Mesodermal cell (in vitro differentiated cells): Measurements from ENCODE around the gene PRAMEF33. TPM values are rescaled to one million over a fixed set of nuclear protein-coding genes. Genes with fewer than 3 reads are reported as not detected.
"Not testable (repeated sequence)": the region's sequence is repeated elsewhere in the genome, so short reads cannot be mapped to it uniquely, and the experiment has no call there.

Experiments used
- H3K27ac ChIP-seq: 2 replicates; pipeline ENCODE4 v1.7.0; 2013; ENCODE audit warnings: mild to moderate bottlenecking, low read depth, low read length, moderate library complexity; ENCODE audit not compliant: severe bottlenecking
- H3K36me3 ChIP-seq: 2 replicates; pipeline ENCODE4 v1.7.1; 2013; ENCODE audit warnings: mild to moderate bottlenecking, low read length, moderate library complexity; ENCODE audit not compliant: control insufficient read depth, insufficient read depth
- H3K4me1 ChIP-seq: one replicate; pipeline ENCODE4 v1.7.1; 2013; ENCODE audit warnings: mild to moderate bottlenecking, low read length; ENCODE audit not compliant: insufficient read depth, control insufficient read depth, poor library complexity, severe bottlenecking
- H3K4me3 ChIP-seq: 2 replicates; pipeline ENCODE4 v1.7.0; 2013; ENCODE audit warnings: low read length, control low read depth, mild to moderate bottlenecking; ENCODE audit not compliant: insufficient read depth, poor library complexity, severe bottlenecking; ENCODE audit errors: extremely low read depth
- H3K9me3 ChIP-seq: 2 replicates; pipeline ENCODE4 v1.7.1; 2013; ENCODE audit warnings: mild to moderate bottlenecking, low read length, moderate library complexity; ENCODE audit not compliant: control insufficient read depth
- WGBS, 2 experiments: methylation state at CpG; one replicate each; pipeline ENCODE4 v1.1.5; 2013; ENCODE audit warnings: missing lambda C conversion rate in 2 of 2; ENCODE audit not compliant: insufficient coverage in 2 of 2; 5-methylcytosine and 5-hydroxymethylcytosine counted together
- polyA plus RNA-seq, 2 experiments: library from polyadenylated mRNA; stranded (reverse); fragments of 50-300 nt; gene quantifications; one replicate each; pipeline ENCODE4 v1.2.3, GENCODE V29; 2013

Gene PRAMEF33, protein sequence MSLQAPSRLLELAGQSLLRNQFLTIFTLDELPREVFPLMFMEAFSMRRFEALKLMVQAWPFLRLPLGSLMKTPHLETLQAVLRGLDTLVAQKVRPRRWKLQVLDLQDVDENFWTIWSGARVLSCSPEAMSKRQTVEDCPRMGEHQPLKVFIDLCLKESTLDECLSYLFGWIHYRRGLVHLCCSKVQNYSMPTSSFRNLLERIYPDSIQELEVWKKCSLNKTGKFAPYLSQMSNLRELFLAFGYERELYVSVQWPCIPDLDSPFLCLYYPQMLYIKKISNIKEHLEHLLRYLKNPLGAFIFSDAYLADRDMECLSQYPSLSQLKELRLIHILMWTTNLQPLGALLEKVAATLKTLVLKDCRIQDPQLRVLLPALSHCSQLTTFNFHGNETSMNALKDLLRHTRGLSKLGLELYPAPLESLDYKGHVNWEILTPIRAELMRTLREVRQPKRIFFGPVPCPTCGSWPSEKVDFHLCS
- not detected for polyA plus RNA-seq (2013, experiment 1 of 2)
- not detected for polyA plus RNA-seq (2013, experiment 2 of 2)

- not testable (repeated sequence) for H3K4me3 ChIP-seq, H3K27ac ChIP-seq, H3K4me1 ChIP-seq, H3K9me3 ChIP-seq, H3K36me3 ChIP-seq
- WGBS, 2 experiments, result no CpG with 5 or more reads among the region's 1 CpG
Measured at GRCh38 chr1:13303239-13303638, at the start of gene PRAMEF33. PRAMEF33 (plus strand) TSS chr1:13303539; CDS start chr1:13305955, 2,416 bp downstream.

GRCh38 chr1:13253898-13254297, 49.4 kb upstream of the PRAMEF33 start, which contains the start of gene PRAMEF5:
PRAMEF5 (plus strand) TSS chr1:13254198; CDS start chr1:13259269, 5,071 bp downstream.
- not testable (repeated sequence) for H3K27ac ChIP-seq, H3K4me1 ChIP-seq, H3K9me3 ChIP-seq, H3K36me3 ChIP-seq, H3K4me3 ChIP-seq
- WGBS, 2 experiments, result no CpG with 5 or more reads among the region's 5 CpGs

DNA sequence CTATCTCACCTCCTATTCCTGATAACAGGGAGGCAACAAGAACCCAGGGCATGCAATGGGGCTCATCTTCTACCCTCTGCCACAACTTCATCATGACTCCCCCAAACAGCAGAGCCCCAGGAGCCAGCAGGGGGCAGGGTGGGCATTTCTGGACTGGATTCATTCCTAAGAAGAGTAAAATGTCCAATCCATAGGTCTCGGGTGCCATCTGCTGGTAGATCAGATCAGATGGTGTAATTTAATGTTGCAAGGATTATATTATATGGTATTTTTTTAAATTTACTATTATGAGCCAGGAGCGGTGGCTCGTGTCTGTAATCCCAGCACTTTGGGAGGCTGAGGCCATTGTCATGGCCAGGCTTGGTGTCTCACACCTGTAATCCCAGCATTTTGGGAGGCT, 38.2 kb upstream of the PRAMEF33 start:
- H3K27ac ChIP-seq, H3K4me1 ChIP-seq, H3K9me3 ChIP-seq, H3K4me3 ChIP-seq, H3K36me3 ChIP-seq: not testable (repeated sequence)
- no CpG with 5 or more reads among the region's 3 CpGs for WGBS, 2 experiments

DNA sequence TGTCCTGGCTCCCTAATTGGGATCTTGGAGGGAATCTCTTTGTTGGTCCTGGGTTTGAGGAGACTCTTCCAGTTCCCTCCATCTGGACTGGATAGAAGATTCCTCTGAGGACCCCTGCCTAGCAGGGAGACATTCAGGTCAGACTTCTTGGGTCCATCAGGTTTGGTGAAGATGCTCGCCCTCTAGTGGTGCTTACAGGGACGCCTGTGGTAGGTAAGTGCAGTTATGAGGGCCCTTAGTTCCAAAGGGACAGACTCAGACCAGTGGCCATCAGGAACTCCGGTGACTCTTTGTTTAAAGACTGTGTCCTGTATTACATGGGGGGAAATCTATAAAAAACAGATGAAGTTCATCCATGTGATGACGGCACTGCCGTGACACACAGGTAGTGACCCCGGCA, 26.3 kb upstream of the PRAMEF33 start:
- H3K4me3 ChIP-seq, H3K9me3 ChIP-seq, H3K36me3 ChIP-seq, H3K27ac ChIP-seq, H3K4me1 ChIP-seq: not testable (repeated sequence)
- WGBS, 2 experiments, result no CpG with 5 or more reads among the region's 6 CpGs

DNA sequence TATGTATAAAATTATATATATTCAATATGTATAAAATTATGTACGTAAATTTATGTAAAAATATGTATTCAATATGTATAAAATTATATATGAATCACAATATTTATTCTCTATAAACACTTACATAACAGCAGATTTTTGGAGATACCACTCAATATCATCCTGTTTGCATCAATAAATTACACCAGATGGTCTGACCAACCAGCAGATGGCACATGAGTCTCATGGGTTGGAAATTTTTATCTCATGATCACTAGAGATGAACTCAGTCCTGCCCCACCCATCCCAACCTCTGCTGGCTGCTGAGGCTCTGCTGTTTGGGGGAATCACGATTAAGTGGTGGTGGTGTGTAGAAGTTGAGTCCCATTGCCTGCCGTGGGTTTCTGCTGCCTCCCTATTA, 23.7 kb upstream of the PRAMEF33 start:
- not testable (repeated sequence) for H3K9me3 ChIP-seq, H3K4me1 ChIP-seq, H3K36me3 ChIP-seq, H3K27ac ChIP-seq, H3K4me3 ChIP-seq
- WGBS, 2 experiments, result no CpG with 5 or more reads among the region's 3 CpGs

DNA sequence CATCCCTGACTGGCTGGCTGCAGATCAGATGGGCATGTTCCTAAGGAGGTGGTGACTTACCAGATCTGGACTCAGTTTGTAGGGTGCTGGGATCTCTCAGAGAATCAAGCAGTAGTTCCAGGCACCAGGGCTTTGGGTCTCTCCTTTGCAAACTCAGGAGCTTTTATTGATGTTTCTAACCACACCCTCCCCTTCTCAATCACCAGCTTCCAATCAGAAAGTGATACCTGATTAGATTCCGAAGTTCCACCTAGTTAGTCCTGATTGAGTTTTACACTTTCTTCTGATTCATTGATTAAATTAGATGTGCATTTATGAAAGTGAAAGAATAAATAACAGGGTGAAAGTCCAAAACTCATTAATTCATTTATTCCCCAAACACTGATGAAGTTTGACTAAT, 18.3 kb upstream of the PRAMEF33 start, which contains the start of gene PRAMEF8:
Gene PRAMEF8, minus strand, starts transcription at position 101 of the 400 bp plus-strand sequence. CDS start 1,046 bp downstream, outside the sequence.
- WGBS, 2 experiments, result no CpG with 5 or more reads among the region's 1 CpG
- not testable (repeated sequence) for H3K4me3 ChIP-seq, H3K27ac ChIP-seq, H3K36me3 ChIP-seq, H3K4me1 ChIP-seq, H3K9me3 ChIP-seq

- H3K27ac ChIP-seq, H3K9me3 ChIP-seq, H3K4me3 ChIP-seq, H3K4me1 ChIP-seq, H3K36me3 ChIP-seq: not testable (repeated sequence)
- whole genome bisulfite sequencing, 2 experiments, result no CpG with 5 or more reads among the region's 3 CpGs
Measured at GRCh38 chr1:13289030-13289429, 14.3 kb upstream of the PRAMEF33 start.

- H3K9me3 ChIP-seq, H3K36me3 ChIP-seq, H3K4me3 ChIP-seq, H3K27ac ChIP-seq, H3K4me1 ChIP-seq: not testable (repeated sequence)
- no CpG with 5 or more reads among the region's 5 CpGs for WGBS, 2 experiments
Measured at GRCh38 chr1:13297216-13297931, 6.0 kb upstream of the PRAMEF33 start.

GRCh38 chr1:13298699-13299098, 4.6 kb upstream of the PRAMEF33 start:
- H3K9me3 ChIP-seq, H3K4me3 ChIP-seq, H3K4me1 ChIP-seq, H3K36me3 ChIP-seq, H3K27ac ChIP-seq: not testable (repeated sequence)
- no CpG with 5 or more reads among the region's 27 CpGs for WGBS, 2 experiments

DNA sequence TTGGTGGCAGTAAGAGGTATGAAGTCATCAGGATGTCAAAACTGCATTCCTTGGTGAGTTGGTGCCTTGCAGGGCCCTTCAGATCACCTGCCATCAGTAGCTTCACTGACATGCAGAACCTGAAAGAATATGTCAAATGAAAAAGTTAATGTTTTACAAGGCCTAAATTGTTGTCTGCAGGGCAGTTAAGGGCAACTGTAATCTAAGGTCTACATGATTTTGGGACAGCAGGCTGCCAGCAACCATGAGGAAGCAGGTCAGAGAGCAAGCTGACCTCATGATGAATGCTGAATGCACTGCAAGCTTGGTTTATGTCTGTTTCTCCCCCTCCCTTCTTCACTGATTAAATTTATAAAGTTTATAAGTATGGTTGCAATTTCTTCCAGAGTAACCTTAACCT, 1.1 kb upstream of the PRAMEF33 start:
- H3K36me3 ChIP-seq, H3K9me3 ChIP-seq, H3K27ac ChIP-seq, H3K4me1 ChIP-seq, H3K4me3 ChIP-seq: not testable (repeated sequence)

GRCh38 chr1:13315281-13315680, 11.9 kb downstream of the PRAMEF33 start, which contains the start of gene PRAMEF15:
PRAMEF15 (plus strand) TSS chr1:13315581; CDS start chr1:13318408, 2,827 bp downstream.
- not testable (repeated sequence) for H3K4me1 ChIP-seq, H3K9me3 ChIP-seq, H3K27ac ChIP-seq, H3K36me3 ChIP-seq, H3K4me3 ChIP-seq
- no CpG with 5 or more reads among the region's 4 CpGs for WGBS, 2 experiments
